ENCODE results near the gene DDIT4.

DDIT4 gene

GRCh38 chr10:72308320-72308987 lies 34.7 kb downstream of the DDIT4 start:
- H3K9me3 Mint-ChIP-seq: no peaks in the 10 kb centered on the region

DNA sequence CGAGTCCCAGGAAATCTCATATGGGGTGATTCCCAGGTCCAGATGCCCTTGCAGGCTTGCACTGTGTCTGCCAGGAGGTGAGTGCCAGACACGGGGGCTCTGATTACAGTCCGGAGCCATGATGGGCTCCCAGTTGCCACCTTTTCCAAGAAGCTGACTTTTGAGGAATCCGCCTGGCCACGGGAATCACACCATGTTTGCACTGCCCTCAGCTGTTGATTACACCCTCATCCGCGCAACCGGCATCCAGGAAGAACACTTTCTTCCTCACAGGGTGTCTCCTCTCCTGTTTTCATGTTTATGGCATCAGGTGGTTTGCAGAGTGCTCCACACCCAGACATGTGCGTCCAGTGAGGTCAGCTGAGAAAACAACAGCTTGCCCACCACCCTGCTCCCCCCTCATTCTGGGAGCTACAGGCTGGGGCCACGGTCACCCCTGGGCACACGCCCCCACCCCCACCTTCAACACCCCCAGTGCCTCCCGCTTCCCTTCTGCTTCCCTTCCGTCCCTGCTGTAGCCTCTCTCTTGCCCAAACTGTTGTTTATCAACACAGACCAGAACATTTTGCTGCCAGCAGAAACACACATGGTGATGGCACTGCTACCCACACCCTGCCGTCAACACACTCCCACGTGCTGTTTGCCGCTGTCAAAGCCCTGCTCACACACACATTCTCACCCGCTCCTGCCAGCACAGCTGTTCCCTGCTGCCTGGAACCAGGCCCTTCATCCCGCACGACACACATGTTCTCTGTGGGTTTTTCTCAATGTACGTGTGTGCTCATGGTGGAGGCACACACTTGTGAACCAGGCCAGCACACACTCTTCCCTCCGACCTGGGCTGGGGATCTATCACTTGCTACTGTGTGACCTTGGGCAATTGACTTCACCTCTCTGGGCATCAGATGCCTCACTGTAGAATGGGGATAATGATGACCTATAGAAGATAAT lies 35.8 kb downstream of the DDIT4 start:
- Mint-ChIP-seq H3K4me1 (peaks cover 47% of the 10 kb centered on the region), H3K27ac (peak overlapping the region; percentile 13 to 52 (median 32)), H3K9me3 (no peaks in the 10 kb centered on the region), H3K4me3 (no peak overlapping the region), H3K27me3 (ENCODE audit: low read depth) (peaks cover 5% of the 10 kb centered on the region), H3K36me3 (ENCODE audit: low read depth) (no peaks in the 10 kb centered on the region)
- no peak for TF ChIP-seq CTCF (IDR thresholded peaks at IDR 0.05; ENCODE audit: unreplicated experiment in 3 of 3)

More at GRCh38 chr10:72308320-72308987, 34.7 kb downstream of the DDIT4 start:
- H3K27ac Mint-ChIP-seq: peak overlapping the region; percentile 32 to 88 (median 66)
- no peak overlapping the region for H3K4me3 Mint-ChIP-seq
- H3K27me3 Mint-ChIP-seq (ENCODE audit: low read depth): peaks cover 5% of the 10 kb centered on the region
- peaks cover 47% of the 10 kb centered on the region for H3K4me1 Mint-ChIP-seq
- H3K36me3 Mint-ChIP-seq (ENCODE audit: low read depth): no peaks in the 10 kb centered on the region
- TF ChIP-seq CTCF (IDR thresholded peaks at IDR 0.05; ENCODE audit: unreplicated experiment in 3 of 3): no peak

DNA sequence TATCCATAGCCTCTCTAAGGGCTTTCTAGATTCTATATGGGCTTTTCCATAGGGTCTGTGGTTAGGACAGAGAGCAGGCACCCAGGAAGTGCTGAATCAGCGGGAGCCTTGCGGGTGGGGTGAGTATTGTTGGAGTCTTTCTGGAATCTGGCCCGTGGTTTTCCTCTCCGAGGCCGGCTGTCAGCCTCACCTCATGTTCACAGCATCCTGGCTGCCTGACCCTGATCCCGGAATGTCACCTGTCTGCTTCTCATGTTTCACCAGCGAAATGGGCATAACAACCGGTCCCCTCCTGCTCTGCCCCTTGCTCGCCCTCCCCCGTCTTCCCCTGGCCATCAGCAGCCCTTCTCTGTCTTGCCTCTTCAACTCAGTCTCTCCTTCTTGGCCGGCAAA lies 36.5 kb downstream of the DDIT4 start:
- Mint-ChIP-seq H3K36me3 (ENCODE audit: low read depth) (no peaks in the 10 kb centered on the region), H3K9me3 (no peaks in the 10 kb centered on the region), H3K4me3 (no peak overlapping the region), H3K27me3 (ENCODE audit: low read depth) (peaks cover 5% of the 10 kb centered on the region), H3K27ac (peak overlapping the region; percentile 17 to 52 (median 32)), H3K4me1 (peaks cover 49% of the 10 kb centered on the region)
- TF ChIP-seq CTCF (IDR thresholded peaks at IDR 0.05; ENCODE audit: unreplicated experiment in 3 of 3): no peak

DNA sequence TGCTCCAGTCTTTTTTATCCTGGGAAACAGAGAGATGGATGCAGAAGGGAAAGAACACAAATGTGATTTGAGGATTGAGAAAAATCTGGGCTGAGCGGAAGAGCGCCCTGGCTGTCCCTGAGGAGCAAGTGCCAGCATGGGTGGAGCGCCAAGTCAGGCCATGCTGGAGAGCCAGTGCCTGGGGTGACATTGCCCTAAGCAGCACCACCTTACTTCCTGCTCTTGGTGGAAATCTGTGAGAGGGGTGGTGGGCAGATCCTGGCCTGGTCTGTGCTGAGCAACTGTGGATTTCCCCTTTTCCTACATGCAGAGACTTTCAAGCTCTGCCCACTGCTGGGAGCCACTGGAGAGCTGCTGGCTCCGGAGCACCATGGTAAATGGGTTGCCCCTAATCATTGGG lies 36.9 kb downstream of the DDIT4 start:
- Mint-ChIP-seq H3K4me3 (no peak overlapping the region), H3K36me3 (ENCODE audit: low read depth) (no peaks in the 10 kb centered on the region), H3K27me3 (ENCODE audit: low read depth) (peaks cover 5% of the 10 kb centered on the region), H3K9me3 (no peaks in the 10 kb centered on the region), H3K4me1 (peaks cover 50% of the 10 kb centered on the region), H3K27ac (peak overlapping the region; percentile 17 to 52 (median 32))
- TF ChIP-seq CTCF (IDR thresholded peaks at IDR 0.05; ENCODE audit: unreplicated experiment in 3 of 3): no peak

DNA sequence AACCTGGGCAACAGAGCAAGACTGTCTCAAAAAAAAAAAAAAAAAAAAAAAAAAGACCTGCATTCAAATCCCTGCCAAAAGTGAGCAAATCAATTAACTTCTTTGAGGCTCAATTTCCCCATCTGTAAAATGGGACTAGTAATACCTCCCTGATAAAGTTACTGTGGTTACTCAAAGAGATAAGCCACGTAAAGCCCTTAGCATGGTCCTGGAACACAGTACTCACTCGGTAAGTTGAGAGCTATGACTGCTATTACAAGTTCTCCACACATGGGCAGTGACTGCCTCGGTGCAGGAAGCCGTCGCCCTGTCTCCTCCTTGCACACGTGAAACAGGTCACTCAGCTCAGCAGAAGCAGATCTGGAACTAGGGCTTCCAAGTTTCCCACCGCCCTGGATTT lies 37.9 kb downstream of the DDIT4 start:
- no peaks in the 10 kb centered on the region for H3K9me3 Mint-ChIP-seq
- H3K27me3 Mint-ChIP-seq (ENCODE audit: low read depth): peaks cover 5% of the 10 kb centered on the region
- peak overlapping the region in 2 of 3 experiments; percentile 37 to 85 for H3K27ac Mint-ChIP-seq
- no peak for TF ChIP-seq CTCF (IDR thresholded peaks at IDR 0.05; ENCODE audit: unreplicated experiment in 3 of 3)
- H3K36me3 Mint-ChIP-seq (ENCODE audit: low read depth): no peaks in the 10 kb centered on the region
- H3K4me3 Mint-ChIP-seq: no peak overlapping the region
- peaks cover 57% of the 10 kb centered on the region for H3K4me1 Mint-ChIP-seq
